Left ventricle myocardium superior (tissue), 1 donor: ENCODE measurements around the gene CD36. TPM values are rescaled to one million over a fixed set of nuclear protein-coding genes. Genes with fewer than 3 reads are reported as not detected.

Source experiments
- ATAC-seq: fragments of 200-7000 bp; cut with Tn5 transposase; one replicate; pipeline ENCODE4 v1.9.1; 2020; ENCODE audit warnings: mild to moderate bottlenecking, moderate library complexity
- DNase-seq: peaks from one replicate; pipeline ENCODE4 v3.0.0-alpha.2; 2020
- intact Hi-C: fragments of 100-400 bp; cut with micrococcal nuclease; formaldehyde crosslinking; loops from one replicate; pipeline ENCODE4 v1.11.0; 2022
- long read RNA-seq: library from polyadenylated mRNA; unstranded; transcript quantifications from one replicate; pipeline ENCODE4 v2.0.0, GENCODE V29; 2021
- total RNA-seq: library from RNA; stranded (reverse); fragmentation: NEBNext Ultra II Directional; extraction: Animal tissue kit (Norgen Biotek cat#: 25700); gene quantifications from one replicate; pipeline ENCODE4 v1.2.1, GENCODE V29; 2021
- donor health status: DM: no; HTN: yes; CAD: no; lungs with severe emphysema.

Gene CD36
- total RNA-seq: 1,393 TPM
- long read RNA-seq, transcript CD36-204 (12 exons, 1,686 nt): minor isoform, 5 of 1,402 reads
- long read RNA-seq, transcript CD36-214 (15 exons, 2,298 nt): minor isoform, 148 of 1,402 reads
- long read RNA-seq, transcript CD36-201 (14 exons, 2,094 nt): major isoform, 371 of 1,402 reads
- long read RNA-seq, transcript CD36-202 (14 exons, 1,942 nt): minor isoform, 100 of 1,402 reads
- long read RNA-seq, partial matches to known transcripts: 110 of 1,402 reads
- long read RNA-seq, other reads (novel, unspliced or antisense): 664 of 1,402 reads

DNA sequence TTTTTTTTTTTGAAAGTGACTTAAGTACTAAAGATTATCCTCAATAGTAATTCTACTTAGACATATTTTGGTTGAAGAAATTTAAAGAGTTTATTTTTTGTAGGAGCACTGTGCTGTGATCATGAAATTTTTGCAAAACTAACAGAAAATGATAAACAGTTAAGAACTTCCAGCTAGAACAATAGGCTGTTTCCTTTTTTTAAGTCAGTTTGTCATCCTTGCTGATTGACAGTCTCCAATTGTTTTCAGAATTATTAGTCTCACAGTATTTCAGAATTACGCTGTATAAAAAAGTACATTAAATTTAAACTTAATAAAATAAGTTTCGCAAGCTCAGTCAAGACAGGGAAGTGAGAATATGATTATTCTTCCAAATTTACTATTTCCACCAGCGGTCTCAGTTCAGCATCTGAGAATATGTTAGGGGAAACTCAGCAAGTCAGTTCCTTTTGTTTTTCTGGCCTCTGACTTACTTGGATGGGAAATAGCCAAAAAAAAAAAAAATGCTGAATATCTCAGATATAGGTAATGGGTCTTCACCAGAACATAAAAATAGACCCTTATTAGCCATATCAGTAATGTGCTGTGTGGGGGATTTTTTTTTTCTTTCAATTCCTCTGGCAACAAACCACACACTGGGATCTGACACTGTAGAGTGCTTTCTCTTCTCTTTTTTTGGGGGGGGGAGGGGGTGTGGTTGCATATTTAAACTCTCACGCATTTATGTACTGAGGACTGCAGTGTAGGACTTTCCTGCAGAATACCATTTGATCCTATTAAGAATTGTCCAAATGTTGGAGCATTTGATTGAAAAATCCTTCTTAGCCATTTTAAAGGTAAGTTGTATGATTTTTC lies at the start of gene CD36:
Gene CD36, plus strand, starts transcription at position 732 of the 855 bp plus-strand sequence. CDS start 8,099 bp downstream, outside the sequence.
- ATAC-seq: peak; percentile 71
- intact Hi-C loops: no loop called here

DNA sequence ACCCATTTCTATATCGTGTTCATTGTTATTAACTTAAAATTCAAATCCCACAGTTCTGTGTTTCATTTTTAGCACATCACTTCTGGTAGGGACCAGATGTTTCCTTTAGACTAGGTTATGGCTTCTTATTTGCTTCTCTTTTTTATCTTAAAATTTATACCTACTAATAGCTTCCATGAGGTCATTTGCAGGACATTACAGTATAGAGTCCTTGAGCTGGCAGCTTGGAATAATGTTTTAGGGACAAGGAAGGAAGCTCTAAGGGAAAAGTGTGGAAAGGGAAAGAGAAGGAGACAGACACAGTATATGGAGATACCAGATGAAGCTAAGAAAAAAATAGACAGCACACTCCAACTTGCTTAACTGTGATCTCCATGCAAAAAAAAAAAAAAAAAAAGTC lies 48.8 kb upstream of the CD36 start:
- intact Hi-C loops: no loop called here

More for the DNA sequence above, at the start of gene CD36:
- no peak for DNase-seq

DNA sequence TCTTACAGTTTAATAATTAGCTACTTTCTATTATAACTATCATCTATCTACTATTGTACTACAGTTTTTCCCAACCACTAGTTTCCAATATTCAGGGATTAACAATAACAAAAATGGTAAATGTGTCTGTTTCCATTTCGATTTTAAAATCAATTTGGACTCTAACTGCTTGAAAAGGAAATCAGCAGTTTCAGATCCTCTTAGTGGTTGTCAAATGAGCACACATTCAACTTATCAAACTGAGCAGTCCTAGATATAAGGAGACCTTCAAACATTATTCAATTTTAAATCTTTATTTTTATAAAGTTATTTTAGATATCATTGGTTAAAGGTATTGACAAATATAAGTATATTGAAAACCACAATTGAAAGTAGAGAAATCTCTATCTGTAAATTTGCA lies 46.8 kb upstream of the CD36 start:
- no peak for ATAC-seq
- intact Hi-C loops: no loop called here
- DNase-seq: no peak

More for the DNA sequence above, 48.8 kb upstream of the CD36 start:
- ATAC-seq (no peak), DNase-seq (no peak)

DNA sequence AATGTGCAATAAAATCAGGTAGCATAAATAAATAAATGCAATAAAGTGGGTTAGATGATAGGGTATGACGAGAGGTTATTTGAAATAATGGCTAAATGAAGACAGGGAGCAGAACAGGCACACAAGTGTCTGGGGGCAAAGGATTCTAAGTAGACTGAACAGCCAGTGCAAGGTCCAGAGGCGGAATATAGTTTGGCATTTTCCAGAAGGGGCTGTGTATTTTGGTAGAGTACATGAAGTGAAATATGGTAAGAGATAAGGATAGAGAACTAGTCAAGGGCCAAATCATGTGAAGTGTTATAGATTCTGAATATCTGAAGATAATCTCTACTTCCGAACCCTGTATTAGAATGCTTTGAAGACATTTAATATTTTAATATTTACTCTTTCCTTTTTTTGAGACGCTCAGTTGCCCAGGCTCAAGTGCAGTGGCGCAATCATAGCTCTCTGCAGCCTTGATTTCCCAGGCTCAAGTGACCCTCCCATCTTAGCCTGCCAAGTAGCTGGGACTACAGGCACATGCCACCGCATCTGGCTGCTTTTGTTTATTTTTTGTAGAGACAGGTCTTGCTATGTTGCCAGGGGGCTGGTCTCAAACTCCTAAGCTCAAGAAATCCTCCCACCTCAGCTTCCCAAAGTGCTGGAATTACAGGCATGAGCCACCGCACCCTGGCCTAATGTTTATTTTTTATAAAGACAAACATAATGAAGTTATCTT lies 44.4 kb upstream of the CD36 start:
- peak; percentile 84 for ATAC-seq
- intact Hi-C loops: no loop called here
- peak; percentile 49 for DNase-seq

DNA sequence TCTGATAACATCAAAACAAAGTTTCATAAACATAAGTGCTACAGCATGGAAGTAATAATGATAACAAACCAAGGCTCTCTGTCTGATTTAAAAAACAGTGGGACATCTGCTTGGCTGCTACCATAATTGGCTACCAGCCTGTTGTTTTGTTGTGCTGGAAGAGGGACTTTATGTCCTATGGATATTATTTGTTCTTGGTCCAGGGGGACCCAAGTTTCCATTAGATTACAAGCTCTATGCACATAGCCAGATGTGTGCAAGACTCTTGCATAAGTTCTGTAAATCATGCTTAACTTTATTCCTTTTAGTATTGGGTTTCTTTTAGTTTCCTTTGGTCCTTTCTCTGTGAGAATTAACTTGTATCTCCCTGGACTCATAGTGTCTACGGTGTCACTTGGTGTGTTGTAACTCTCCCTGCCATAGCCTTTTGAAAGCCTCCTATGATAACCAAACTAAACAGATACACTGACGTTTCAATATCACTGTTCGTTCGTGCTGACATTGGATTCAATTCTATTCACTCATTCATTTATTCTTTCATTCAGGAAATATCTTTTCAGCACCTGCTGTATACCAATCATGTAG lies 41.4 kb upstream of the CD36 start:
- ATAC-seq (peak; percentile 66), DNase-seq (no peak)
- intact Hi-C loops: no loop called here

DNA sequence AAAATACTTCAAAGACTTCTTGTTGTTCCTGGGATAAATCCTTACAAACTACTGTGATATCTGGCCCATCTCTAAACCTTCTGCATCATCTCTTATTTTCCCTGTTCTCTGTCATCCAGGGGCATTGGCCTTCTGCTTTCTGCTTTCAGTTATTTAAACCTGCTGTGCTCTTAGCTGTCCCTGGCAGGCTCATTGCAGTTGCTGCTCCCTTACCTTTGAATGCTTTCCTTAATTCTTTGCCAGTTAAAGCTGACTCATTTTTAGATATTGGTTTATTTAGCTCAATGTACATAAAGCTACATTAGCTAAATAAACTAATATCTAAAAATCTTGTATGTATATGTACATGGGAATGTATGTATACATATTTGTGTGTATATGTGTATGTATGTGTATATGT lies 40.6 kb upstream of the CD36 start:
- intact Hi-C loops: no loop called here
- no peak for DNase-seq
- no peak for ATAC-seq

DNA sequence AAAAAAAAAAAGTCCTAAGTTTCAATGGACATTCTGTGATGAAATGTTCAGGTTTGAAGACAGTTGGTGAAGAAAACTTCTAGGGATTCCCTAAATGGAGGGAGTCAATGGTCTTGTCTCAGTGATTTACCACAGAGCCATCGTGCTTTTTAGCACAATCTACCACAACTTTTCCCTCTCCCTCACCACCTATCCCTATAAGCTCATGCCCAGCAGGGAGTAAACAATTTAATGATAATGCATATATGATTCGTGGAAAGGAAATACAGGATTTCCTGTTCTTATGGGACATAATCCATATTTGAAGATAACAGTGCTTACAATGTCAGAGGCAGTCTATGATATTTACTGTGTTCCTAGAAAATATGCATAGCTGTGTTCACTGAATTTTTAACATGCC lies 38.4 kb upstream of the CD36 start:
- DNase-seq (no peak), ATAC-seq (no peak)
- intact Hi-C loops: no loop called here

DNA sequence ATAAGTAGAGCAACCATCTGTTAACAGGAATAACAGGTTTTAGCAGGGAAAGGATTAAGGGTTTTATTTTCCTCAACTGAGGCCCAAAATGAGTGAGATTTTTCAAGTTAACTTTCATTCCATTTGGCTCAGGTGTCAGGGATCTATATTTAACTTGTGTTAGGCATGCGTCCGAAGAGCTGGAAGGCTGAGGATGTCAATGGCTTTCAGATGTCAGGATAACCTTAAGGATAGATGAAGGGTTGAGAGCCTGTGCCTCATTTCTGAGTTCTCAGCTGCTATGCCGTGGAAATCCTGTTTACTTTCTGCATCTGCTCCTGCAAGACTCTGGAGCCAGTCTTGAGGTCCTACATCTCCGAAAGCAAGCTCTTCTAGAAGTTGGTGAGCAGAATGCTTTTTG lies 36.4 kb upstream of the CD36 start:
- intact Hi-C loops: no loop called here
- peak; percentile 53 for ATAC-seq
- DNase-seq: no peak

DNA sequence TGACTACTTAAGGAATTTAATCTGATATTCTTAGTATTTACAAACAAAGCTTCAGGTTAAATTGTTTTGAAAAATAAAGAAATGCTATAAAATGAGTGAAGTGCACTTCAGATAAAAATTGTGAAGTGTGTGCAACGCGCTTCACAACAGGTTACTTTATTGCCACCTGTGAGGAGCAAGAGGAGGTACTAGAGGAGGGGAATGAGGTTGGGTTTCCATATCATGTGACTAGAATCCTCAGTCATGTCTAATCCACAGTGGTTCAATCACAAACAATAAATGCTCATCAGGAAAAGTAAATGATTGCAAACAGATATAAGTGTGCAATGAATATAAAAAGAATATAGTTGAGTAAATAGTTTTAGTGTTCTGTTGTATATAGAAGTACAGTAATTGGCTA lies 34.5 kb upstream of the CD36 start:
- peak; percentile 87 for ATAC-seq
- intact Hi-C loops: no loop called here

DNA sequence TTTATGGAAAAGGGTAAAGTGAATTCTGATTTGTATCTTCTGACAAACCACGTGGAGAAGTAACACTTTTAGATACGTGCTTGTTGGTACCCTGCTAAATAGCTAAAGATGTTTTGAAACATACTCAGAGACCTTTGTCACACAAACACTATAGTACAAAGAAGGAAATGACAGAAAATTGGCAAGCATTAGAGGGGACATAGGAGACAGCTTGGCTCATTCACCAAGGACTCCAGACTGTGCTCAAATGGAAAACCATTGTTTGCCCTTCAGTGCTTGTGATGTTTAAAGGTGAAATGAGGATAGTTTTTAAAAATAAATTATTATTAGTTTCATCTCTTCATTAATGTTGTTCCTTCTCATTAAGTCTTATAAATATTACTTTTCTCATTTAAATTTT lies 34.0 kb upstream of the CD36 start:
- intact Hi-C loops: no loop called here
- ATAC-seq (peak; percentile 86), DNase-seq (no peak)

More for the DNA sequence above, 34.5 kb upstream of the CD36 start:
- no peak for DNase-seq

DNA sequence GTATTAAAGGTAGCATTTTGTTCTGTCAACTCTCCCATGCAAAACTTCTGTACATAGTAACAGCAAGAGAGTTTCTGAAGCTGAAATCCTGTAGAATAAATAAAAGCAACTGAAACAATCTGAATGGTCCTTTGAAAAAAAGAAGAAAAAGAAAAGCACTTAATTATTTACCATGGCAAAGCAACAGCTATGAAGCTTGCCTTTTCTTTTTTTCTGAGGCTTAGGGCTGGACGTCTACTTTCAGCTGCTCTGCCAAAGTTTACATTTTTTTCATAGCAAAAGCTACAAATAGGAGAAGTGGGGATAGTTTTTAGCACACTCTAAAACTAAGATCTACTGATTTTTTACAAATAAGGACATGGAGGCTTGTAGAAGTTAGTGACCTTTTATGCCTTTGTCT lies 31.3 kb upstream of the CD36 start:
- DNase-seq (no peak), ATAC-seq (no peak)
- intact Hi-C loops: no loop called here

DNA sequence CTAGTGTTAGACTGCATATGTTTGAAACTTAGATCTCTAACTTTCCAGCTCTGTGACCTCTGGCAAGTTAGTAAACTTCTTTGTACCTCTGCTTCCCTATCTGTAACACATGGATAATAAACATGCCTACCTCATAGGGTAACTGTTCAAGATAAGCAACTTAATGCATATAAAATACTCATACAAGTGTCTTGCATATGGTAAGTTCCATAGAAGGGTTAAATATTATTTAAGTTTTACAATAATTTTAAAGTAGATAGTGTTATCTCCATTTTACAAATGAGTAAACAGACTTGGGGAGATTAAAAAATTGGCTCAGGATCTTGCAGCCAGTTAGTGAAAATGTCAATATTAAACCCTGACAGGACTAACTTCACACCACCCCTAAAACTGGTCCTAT lies 30.1 kb upstream of the CD36 start:
- no peak for DNase-seq
- intact Hi-C loops: no loop called here
- ATAC-seq: no peak

DNA sequence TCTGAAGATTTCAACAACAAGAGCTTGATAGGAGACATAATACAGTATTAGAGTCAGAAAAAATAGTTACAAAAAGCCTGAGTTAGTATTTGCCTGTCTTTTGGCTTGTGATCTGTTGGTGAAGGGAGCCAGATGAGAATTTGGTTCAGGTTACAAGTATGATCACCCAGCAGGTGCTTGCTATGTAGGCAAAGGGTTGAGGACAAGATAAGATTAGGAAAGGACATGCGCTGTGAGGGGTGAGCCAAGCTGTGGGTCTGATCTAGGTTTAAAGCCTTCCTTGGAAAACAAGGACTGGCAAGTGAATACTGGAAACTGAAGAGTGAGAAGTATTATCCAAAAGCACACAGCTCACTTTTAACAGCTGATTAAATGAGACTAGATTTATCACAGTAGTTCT lies 28.7 kb upstream of the CD36 start:
- ATAC-seq: peak; percentile 88

DNA sequence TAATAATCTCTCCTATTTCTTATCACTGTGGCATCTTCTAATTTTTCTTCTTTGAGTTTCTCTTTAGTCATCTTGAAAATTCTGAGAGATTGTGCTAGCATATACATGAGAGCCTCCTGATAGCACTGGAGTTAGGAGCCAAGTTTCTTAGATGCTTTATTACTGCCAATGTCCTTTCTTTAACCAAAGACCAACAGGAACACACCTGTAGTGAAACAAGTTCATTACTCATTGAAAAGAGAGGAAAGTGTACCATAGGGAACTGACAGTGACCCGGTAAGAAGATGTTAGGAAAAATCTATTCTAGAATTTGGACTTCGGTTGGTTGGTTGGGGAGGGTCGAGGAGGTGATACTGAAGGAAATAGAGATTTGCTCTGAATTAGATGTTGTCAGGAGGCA lies 27.1 kb upstream of the CD36 start:
- intact Hi-C loops: no loop called here
- no peak for DNase-seq
- ATAC-seq: no peak

More for the DNA sequence above, 28.7 kb upstream of the CD36 start:
- intact Hi-C loops: no loop called here
- peak; percentile 35 for DNase-seq

DNA sequence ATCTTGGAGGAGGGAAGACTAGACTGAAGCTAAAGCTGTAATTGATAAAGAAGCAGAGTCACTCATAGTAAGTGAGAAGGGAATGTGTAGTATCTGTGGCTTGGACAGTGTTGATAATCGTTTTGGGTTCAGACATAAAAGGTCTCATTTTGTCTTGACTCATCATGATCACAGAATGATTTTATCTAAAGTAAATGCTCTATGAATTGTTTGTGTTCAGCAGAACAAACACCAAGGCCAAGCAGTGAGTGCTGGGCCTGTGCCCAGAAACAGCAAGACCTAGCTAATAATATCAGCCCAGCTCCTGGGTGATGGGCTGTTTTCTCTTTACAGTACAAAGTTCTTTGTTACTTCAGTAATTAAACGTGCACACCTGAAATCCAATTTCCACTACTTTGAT lies 26.7 kb upstream of the CD36 start:
- intact Hi-C loops: no loop called here
- DNase-seq (peak; percentile 81), ATAC-seq (peak; percentile 69)

DNA sequence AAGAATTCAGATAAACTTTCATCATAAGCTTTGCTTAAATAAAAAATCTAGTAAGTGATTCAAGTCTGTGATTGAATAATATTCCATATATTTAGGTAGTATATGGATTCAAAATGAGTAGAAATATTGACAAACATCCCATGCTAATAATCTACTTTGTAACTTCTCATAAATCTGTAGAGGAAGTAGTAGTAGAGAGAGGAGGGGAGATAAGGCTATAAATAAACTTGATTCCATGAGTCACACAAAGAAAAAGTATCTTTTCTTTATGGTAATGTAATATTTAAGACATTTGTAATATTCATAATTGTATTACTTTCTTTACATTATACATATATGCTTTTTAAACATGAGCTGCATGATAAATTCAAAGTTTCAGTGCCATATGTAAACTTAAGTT lies 25.6 kb upstream of the CD36 start:
- DNase-seq (no peak), ATAC-seq (no peak)
- intact Hi-C loops: no loop called here

DNA sequence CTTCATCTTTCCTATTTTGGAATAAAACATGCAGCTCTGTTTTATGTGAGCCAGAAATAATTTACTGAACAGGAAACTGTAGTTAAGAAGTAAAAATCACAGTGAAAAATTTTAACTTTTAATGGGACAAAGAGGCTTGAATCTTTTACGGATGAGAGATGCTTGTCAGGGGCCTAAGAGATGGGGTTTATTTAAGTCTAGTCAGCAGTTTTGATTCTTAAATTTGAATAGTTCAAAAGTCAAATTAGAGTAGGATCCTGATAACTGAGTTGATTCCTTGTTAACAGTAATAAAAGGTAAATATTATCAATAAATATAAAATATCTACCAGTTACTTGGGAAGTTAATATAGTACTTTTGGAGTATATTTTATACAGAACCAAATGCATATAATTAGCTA lies 24.9 kb upstream of the CD36 start:
- DNase-seq (no peak), ATAC-seq (no peak)
- intact Hi-C loops: no loop called here

DNA sequence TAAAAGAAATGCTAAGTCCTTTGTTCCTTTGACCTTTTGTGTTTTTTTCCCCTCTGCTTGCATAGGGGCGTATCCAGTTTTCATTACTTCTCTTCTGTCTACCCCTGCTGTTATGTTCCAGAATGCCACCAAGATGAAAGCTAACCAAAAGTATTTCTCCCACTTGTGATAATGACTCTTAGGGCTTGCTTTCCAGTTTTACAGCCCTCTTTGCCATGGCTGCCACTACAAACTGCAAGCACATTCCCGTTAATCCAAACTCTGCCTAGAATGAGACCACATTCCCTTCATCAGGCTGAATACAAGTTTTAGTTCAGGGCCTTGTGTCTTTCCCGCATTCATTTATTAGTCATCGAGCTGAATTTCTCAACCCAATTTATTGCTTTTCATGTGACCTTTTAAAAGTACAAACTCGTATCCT lies 23.6 kb upstream of the CD36 start:
- intact Hi-C loops: no loop called here
- ATAC-seq (no peak), DNase-seq (no peak)

DNA sequence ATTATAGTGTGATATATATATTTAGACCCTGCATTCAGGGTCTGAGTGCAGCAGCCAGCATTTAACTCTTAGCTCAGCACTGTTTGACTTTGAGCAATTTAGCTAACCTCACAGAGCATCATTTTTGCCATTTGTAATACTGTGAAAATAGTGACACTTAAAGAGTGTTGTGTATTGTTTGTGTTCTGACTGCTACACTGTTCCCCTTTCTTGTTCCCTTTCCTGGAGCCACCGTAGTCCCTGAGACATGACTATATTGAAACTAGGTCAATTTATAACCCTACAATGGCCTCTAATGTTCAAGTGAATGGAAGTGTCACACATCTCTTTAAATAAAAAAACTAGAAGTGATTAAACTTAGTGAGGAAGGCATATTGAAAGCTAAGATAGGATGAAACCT lies 20.3 kb upstream of the CD36 start:
- DNase-seq (no peak), ATAC-seq (peak; percentile 37)
- intact Hi-C loops: no loop called here

DNA sequence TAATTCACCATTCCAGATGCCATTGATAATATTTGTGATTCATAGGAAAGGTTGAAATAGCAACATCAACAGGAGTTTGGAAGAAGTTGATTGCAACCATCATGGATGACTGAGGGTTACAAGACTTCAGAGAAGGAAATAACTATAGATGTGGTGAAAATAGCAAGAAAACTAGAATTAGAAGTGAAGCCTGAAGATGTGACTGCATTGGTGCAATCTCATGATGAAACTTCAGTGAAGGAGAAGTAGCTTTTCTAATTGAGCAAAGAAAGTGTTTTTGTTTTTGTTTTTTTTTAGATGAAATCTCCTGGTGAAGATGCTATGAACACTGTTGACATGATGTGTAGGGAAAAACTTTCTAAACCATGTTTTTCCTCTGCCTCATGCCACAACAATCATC lies 18.7 kb upstream of the CD36 start:
- intact Hi-C loops: no loop called here
- ATAC-seq (no peak), DNase-seq (no peak)
